Stimulated activated CD8-positive, alpha-beta memory T cell treated with anti-CD3 and anti-CD28 coated beads, Interleukin-7, amount 100 ng/mL, for 4 hours (primary cell): ENCODE measurements around the gene LPP.

Experiments
- DNase-seq, 2 donors: peaks; one replicate each; pipeline ENCODE4 v3.0.0-alpha.2; 2020; ENCODE audit warnings: low read depth in 2 of 2

LPP gene

DNA sequence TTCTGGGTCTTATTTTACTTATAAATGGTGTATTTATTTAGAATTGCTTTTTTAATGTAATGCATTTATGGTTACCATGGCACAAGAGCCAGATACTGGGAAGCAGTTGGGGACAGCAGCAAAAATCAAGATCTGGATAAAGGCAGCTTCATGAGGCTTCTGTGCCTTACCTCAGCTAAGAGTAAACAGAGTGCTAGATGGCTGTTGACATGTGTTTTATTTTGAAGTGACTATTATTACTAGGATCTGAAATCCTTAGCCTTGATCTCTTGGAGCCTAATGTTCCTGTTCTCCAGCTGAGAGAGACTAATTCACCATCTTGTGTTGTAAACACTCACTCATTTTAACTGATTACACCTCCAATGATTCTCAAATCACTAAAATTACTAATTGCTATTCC lies 317.8 kb downstream of the LPP start:
- no peak for DNase-seq

DNA sequence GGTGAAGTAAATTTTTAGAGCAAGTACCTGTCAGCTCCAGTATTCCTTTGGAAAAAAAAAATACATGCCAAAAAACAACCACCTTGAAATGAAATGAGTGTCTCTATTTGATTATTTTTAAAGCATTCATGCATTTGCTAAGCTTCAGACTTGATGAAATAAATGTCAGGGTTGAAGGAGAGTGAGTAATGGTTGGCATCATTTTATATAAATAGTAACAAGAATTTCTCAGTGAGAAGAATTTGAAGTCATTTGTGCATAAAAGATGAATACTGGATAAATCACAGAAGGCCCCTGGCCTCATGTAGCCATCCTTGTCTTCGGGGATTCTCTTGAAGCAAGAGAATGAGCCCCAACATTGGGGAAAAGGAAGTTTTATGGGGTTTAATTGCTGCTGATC lies 318.4 kb downstream of the LPP start:
- DNase-seq, result no peak

DNA sequence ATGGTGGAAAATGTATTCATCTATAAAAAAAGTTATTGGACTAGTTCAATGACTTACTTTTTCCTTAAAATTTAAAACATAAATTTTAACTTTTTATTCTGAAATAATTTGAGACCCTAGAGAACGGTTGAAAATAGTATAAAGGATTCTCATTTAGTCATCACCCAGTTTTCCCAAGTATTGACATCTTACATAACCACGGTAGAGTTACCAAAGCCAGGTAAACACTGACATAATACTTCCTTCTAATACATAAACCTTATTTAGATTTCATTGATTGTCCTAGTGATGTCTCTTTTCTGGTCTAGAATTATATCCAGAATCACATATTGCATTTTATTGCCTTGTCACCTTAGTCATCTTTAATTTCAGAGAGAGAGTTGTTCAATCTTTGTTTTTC lies 319.1 kb downstream of the LPP start:
- DNase-seq, result no peak

DNA sequence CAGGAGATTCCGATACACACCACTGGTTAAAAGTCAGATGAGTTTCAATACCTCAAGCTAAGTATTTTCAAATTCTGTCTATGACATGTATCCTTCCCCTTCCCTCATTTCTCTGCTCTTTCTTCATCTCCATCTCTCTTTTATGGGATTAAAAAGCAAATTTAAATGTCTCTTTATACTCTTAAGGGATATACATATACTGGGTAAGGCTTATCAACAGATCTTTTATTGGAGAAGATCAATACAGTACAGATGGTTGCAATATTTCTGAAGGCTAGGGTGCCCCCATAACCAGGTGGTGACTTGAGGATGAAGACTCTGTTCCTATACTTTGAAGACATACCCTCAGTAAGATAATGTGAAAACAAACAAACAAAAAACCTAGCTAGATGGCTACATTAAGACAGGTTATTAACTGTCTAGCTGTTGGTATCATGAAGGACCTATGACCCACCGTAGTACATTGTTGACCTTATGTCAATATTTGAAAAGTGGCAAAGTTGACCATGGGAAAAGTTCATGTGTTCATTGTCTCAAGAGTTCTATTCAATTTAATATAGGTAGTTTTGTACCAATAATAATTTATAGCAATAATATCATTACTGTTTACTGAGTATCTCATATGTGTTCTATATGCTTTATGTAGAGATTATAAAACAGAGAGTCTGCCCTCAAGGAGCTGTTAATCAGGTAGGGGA lies 319.8 kb downstream of the LPP start:
- no peak for DNase-seq

DNA sequence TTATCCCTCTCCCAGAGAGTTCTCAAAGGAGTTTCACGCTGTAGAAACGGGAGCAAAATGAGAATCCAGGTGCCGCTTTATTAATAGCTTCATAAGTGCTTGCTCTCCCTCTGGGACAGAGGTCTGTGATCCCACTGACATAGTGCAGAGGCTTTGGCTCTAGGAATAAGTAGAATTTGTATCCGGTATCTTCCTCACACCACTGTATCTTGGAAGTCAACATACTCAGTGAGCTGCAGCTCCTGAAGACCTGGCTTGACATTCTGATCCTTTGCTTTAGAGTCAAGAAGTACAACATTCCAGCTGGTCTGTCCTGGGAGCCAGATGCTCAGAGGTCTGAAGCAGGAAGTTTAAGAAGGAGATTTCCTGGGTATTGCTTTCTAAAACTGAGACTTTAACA lies 323.0 kb downstream of the LPP start:
- DNase-seq, result no peak

DNA sequence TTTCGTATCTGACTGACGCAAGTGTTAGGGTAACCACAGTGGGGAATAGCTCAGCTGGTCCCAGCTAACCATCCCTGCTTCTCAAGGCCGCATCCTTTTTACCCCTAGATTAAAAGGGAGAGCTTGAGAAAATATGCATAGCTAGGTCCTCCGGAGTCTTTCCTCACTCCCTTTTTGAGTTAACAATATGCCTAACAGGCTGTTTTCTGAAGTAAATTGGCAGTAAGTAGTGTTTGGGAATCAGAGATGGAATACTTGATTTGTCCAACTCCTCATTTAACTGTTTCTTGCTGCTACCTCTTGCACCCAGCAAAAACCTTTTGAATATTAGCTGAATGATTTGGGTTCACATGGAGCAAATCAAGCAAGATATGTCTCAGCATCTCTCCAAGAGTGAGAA lies 326.1 kb downstream of the LPP start:
- DNase-seq, result no peak

DNA sequence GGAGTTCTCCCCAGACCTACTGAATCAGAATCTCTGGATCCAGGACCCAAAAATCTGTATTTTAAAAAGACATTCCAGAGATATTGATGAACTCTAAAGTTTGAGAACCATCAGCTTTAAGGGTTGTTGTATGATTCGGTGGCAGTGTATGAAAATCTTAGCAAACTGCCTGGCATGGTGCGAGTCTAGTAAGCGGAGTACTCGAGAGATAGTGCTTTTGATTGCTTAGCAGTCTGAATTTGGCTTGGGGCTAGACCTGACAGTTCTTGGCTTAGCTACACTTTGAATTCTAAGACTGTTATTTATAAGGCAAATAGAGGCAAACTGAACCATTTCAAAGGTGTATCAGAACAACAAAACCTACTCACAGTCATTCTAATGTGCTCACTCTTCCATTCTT lies 329.0 kb downstream of the LPP start:
- no peak for DNase-seq

DNA sequence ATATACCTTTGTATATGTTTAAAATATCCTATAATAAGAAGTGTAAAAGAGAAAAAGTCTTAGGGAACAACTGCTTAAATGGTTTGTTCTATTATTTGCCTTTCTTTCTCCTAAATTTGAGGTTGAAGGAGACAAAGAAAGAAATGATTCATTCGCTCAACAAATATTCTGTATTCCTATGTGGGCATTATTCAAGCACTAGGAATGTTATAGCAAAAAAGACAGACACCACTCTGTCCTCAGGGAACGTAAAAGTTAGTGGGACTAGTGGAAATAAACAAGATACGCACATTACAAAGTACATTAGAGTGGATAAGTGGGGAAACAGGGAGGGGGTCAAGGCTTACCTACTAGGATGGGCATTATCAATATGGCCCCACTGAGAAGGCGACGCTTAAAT lies 332.2 kb downstream of the LPP start:
- DNase-seq, result no peak

DNA sequence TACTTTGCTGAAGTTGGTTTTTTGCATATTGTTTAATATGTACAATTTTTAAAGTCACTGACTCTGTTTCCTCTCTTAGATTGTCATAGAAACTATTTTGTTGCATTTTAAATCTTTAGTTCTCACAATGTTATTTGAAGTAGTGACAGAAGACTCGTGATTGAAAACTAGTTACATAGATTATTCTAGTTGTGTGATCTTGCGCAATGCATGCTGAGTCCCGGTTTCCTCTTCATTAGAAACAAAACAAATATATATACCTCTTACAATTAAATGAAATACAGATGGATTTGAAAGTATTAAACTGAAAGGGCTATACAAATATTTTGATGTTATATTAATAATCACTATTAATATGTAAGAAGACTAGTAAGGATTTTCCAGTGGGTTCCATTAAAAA lies 333.0 kb downstream of the LPP start:
- DNase-seq, result no peak

DNA sequence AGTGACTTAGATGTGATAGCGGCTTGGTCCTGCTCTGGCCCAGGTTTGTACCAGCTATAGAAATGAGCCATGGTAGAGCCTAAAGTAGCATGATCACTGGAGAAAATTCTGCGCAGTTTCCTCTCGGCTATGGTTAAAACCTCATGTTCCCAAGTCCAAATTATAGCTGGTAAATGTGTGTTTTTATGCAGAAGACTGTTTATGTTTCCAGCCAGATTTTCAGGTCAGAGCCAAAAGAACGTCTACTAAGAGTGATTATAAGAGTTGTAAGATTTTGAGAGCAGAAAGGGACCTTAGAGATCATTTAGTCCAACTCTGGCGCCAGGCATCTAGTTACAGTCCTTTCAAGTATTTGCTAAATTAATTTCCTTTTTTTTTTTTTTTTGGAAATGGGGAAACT lies 333.7 kb downstream of the LPP start:
- no peak for DNase-seq

DNA sequence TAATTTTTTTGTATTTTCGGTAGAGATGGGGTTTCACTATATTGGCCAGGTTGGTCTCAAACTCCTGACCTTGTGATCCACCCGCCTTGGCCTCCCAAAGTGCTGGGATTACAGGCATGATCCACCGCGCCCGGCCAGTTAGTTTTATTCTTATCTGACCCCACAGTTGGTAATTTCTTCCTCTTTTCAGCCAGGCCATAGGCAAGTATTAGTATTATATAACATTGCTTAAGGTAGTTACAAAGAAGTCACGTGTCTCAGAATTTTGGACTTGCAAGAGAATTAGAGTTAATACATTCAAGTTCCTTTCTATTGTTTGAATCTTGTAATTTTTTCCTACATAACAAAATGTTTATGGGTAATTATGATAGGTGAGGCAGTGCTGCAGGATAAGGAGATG lies 334.8 kb downstream of the LPP start:
- no peak for DNase-seq

DNA sequence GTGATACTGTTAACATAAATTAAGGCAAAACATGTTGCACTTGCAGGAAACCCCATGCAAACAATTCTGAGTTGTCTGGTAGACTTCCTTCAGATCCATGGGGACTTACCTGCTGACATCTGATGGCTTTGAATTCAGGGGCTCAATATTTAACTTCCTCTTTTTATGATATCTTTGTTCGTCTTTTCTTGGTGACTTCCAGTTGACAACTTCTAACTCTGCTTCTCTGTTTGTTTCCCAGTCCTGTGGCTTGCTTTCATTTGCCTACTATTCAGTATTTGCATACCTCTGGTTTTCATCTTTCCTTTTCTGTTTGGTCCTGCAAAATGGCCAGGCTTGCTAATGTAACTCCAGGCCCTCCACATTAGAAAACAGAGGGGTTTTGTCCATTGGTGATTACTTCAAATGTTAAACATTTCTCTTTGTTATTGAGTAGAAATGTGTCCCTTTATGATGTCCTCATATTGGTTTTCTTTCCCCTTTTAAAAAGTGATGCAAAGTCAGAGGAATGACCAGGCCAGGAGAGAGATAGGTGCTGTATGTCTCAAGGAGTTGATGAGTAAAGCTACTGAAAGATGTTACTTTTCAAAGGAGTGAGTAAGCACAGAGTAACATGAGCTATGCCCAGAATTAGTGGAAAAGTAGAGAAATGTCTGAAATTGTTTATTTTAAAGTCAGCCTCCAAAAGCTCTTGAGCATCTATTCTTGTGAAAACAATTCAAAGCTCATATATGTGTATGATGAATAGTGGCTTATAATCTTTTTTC lies 335.9 kb downstream of the LPP start:
- no peak for DNase-seq

DNA sequence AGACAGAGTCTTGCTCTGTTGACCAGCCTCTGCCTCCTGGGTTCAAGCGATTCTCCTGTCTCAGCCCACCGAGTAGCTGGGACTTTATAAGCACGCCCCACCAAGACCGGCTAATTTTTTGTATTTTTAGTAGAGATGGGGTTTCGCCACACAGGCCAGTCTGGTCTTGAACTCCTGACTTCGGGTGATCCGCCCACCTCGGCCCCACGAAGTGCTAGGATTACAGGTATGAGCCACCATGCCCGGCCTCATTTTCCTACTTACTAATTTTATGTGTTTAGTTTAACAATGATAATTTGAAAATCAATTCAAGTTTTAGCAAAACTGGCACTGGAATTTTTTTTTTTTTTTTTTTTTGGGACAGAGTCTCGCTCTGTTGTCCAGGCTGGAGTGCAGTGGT lies 336.5 kb downstream of the LPP start:
- DNase-seq, result no peak

DNA sequence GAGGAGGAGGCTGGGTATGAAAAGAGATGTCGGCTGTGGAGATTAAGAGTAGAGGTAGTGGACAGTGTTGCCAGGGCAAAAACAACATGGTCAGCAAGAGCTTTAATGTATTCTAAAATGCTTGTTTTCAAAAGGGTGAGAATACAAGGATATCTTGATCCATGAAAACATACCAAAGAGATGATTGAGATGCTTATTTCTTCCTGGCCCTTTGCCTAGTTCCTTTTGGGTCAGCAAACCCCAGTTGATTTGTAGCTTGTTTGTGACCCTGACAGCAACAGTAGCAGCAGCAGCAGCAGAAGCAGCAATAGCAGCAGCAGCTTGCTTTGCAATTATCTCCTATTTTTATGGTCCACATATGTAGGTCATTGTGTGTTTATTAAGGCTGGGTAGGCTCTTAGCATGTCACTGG lies 337.3 kb downstream of the LPP start:
- no peak for DNase-seq

DNA sequence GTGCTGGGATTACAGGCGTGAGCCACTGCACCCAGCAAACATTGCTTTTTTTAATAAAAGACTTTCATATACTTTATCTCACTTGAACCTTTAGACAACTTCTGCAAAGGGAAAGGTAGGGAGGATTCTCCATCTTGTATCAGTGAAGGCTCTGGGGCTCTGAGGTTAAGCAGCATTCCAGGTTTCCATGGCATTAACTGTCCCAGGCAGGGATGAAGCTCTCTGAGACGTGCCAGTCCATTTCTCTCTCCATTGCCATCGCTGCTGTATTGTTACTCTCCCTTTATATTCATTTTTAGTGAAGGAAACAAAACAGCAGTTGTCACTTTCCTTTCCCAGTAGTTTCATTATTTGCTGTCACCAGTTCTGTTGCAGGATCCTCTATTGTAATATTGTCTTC lies 342.4 kb downstream of the LPP start:
- no peak for DNase-seq

DNA sequence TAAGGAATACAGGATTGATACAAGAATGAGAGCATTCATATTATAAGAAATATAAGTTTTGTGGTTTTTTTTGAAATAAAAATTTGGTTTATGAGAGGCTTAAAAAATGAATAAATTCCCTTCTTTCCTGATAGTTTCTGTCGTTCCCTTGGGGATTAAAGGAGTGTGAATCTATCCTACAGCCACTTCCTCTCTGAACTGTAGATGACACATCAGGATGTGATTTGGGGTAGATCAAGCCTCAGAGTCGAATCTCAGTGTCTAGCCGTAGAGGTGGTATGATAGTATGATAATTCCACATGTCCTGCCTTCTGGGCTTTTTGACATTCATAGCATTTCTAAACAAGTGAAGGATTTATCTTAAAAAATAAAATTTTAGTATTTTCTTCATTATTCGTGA lies 343.1 kb downstream of the LPP start:
- no peak for DNase-seq

DNA sequence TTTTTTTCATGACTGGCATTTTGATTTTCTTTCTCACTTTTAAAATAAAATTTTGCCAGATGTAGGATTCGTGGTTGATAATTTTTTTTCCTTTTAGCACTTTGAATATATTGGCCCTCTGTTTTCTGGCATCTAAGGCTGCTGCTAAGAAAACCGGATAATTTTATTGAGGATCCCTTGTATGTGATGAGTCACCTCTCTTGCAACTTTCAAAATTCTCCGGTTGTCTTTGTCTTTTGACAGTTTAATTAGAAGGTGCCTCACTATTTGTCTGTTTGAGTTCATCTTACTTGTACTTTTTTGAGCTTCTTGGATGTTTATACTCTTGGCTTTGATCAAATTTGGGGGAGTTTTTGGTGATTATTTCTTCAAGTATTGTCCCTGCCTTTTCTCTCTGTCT lies 349.7 kb downstream of the LPP start:
- DNase-seq, result no peak

DNA sequence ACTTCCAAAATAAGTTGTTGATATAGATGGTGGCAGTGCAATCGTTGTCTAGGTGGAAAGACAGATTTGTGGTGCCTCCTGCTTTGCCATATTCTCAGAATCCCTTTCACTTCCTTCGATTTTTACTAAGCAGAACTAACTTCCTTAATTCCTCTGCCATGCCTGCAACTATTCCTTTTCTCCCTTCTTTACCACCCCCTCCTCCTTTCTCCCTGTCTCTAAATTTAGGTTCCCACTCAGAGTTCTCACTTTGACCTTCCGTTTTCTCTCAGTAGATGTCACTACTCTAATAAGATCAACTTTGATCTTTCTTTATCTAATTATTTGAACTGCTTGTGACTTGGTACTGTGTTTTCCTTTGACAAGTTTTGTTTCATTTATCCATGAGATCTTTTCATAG lies 351.2 kb downstream of the LPP start:
- DNase-seq, result no peak

DNA sequence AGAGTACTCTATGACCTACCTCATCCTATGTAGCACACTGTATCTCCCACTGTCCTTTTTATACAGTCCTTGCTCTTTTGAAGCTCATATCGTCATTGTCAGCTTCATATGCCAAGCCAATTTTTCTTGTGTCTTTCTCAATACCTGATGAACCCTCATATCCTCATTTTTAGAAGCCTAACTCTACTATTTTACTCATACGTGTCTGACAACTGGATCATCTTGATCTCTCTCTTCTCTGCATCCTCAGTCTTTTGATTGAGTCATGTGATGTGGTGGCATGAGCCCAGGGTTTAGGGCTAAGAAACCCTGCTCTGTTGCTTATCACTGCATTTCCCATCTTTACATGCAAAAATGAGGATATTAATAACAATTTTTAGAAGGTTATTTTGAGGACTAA lies 352.0 kb downstream of the LPP start:
- no peak for DNase-seq

DNA sequence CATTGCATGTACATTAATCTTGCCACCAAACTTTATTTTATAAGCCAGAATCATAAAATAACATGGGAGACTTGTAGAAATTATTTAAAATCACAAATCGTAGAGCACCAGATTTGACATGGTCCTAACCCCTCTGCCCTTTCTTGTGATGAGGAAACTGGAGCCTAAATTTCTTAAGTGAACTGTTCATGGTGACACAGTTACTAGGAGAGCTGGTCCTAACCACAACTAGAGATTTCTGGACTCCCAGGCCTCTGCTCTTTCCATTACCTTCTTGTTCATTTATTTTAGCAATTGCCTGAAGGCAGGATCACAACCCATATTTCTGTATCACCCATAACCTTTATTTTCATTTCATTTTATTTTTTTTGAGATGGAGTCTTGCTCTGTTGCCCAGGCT lies 352.5 kb downstream of the LPP start:
- DNase-seq, result no peak

DNA sequence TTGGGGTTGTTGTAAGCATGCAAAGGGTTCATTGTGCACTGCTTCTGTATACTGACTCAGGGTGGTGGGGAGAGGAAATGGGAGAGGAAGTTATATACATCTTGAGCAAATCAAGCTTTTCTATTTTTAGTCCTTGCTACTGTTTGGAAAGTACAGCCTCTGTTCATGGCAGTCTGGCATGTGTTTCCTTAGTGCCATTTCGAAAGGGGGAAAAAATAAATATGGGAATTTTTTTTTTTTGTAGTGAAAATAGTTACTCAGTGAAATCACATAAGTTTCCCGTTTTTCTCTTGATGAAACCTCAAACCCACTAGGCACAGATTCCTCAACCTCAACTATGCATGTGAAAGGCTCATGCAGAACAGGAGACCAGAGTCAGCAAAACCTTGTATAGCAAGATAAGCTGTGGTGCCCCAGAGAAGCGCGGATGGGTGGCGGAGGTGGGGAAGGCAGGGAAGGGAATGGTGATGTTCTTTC lies 353.3 kb downstream of the LPP start:
- no peak for DNase-seq

DNA sequence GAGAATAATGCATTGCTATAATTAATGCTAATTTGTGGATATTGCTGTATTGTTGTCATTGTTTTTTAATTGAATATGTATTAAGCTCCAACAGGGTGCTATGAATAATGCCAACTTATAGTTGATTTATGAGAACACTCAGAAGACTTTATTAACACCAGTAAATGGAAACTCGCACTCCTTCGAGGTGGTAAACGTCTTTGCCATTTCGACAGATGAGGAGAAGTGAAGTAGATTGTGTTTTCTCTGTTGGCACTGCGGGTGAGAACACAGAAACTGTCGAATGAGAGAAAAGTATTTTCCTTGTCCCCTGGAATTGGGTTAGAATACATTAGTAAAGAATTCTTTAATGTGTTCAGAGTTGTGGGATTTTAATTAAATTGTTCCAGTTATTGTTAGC lies 354.5 kb downstream of the LPP start:
- DNase-seq, result no peak

DNA sequence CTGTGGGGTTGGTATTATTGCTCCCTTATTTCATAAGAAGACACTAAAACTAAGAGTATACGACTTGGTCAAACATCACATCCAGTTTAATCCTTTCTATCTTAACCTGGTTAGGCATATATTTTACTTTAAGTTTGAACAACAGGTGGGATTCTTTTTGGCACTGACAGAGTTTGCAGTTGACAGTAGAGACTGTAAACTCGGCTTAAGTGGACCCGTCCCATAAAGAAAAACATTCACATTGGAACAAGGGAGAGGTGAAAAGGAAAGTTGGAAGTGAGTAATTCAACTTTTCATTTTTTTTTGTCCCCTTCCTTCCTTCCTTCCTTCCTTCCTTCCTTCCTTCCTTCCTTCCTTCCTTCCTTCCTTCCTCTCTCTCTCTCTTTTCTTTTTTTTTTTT lies 355.4 kb downstream of the LPP start:
- no peak for DNase-seq

DNA sequence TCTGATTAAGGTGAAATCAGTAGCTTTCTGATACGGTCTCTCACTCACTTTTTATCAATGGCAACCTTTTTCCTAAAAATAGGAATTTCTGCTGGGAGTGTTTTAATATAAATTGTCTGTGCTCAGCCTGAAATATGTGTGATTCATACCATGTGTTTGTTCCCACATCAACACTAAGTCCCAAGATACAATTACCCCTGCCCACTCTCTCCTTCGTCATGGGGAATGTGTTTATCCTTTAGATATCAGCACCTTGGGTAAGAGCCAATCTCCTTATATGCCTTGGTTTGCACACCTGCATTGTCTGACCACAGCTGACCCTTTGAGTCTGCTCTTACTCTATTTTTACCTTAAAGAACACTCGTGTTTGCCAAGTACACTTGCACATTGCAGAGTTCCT lies 356.4 kb downstream of the LPP start:
- DNase-seq, result no peak
